KG1 (cell line): ENCODE data around the gene GAS6.
"Not testable (repeated sequence)": the region's sequence is repeated elsewhere in the genome, so short reads cannot be mapped to it uniquely, and the experiment has no call there.

Source experiments
- DNase-seq: peaks from one replicate; lab custom pipeline; 2025; lab: John Stamatoyannopoulos, UW

GAS6 gene

DNA sequence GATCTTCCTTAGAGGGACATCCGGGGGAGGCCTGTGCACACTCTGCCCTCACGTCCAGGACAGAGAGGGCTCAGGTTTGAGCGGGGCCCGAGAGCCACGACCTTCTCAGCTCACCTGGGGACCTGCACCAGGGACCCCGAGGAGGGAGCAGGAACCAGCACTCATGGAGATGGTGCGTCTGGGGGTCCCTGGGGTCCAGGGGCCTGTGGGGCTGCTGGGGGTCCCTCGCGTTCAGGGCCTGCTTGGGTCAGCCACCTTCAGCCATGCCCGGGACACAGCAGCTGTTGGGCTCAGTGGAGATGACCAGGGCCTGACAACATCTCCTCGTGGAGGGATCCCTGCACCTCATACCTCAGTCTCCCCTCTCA is 57.8 kb downstream of the GAS6 start:
- DNase-seq, result no peak

DNA sequence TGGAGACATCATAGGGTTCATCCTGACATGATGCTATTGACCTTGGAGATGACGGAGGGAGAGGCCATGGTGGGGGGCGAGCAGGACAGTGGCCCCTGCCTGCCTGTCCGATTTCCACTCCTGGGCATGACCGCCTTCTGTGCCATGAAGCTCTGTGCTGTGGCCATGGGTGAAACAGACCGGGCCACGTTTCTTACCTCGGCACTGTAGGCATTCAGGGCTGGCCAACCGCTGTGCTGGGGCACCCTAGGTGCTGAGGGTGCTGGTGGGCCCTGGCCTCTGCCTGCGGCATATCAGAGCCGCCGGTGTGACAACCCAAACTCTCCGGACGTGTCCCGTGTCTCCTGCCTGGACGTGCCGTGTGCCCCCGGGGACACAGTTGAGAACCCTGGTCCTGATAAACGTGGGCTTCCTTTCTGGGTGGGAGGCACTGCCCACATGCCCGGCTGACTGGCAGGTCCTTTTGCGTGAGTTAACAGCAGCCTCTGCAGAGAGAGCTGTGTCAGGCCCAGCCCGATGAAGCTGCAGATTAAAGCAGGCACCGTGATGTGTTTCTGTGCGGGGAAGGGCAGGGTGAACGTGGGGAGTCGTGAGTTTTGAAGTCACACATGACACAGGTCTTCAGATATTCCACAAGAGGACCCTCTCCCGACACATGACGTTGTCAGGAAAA is 58.3 kb downstream of the GAS6 start:
- DNase-seq, result no peak

DNA sequence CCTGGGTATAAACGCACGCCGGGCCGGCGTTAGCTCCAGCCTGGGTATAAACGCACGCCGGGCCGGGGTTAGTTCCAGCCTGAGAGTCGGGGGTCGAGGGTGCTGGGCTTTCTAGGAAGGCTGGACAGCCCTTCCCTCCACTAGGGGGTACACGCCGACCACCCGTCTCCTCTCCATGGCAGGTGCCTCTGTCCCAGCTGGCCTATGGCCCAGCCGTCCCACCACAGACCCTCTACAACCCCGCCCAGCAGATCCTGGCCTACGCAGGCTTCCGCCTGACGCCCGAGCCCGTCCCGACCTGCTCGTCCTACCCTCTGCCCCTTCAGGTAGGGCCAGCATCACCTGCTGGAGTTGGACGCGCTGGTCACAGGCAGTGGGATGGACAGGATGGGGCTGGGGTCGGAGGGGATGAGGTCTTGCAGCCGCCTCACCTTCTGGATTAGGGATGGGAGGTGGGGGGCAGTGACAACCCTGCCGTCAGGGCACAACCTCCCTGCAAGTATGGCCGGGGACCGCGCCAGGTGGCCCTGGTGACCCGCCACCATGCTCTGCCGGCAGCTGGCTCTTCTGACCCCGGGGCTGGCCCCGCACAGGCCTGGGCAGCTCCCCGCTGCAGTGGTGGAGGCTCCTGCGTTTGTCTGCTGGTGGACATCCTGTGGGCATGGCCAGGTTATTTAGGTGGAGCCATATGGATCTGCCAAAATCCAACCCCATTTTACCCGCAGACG is 59.0 kb downstream of the GAS6 start:
- DNase-seq, result no peak

DNA sequence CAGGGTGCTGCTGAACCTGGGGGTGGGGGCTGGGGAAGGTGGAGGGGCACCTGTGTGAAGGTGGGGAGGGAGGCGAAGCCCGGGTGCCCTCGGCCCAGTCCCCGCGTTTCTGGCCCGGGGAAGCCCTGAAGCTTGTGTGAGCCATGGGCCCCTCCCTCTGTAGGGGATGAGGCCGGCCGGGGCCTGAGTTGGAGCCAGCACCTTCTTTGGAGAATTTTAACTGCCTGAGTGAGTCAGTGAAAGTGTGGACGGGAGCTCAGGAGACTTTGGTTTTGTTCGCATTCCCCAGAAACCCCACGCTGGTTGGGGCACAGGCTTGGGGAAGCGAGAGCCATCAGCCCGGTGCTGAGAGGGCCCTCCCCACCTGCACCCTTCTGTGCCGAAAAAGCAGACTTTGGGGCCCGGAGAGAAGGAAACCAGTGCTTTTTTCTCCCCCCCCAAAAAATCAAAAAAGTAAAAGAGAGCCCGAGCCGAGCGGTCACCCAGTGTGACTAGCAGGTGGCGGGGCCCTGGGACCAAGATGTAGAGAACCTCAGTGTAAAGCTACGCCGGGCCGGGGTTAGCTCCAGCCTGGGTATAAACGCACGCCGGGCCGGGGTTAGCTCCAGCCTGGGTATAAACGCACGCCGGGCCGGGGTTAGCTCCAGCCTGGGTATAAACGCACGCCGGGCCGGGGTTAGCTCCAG is 59.7 kb downstream of the GAS6 start:
- DNase-seq, result no peak

DNA sequence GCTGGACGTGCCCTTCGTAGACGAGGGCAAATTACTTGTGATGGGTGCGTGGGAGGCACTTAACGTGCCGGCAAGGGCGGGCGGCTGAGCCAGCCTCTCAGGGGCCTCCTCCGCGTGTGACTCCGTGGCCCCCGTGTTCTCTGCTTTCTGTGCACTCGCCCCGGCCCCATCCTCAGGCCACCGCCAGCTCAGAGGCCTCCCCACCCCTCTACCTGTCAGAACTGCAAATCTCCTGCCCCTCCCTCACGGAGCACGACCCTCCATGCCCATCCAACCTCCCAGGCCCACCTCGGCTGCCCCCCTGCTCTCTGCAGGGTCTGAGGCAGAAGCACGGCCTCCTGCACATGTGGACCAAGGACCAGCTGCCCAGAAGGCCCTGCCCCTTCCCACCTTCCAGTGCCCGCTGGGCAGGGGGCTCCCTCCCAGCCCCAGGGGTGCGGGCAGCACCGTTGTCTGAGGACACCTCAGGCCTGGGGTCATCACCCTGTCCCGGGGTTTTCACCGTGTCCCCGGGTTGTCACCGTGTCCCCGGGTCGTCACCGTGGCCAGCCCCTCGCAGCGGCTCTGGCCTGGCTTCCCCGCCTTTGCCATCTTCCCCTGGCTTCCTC is 60.4 kb downstream of the GAS6 start:
- no peak for DNase-seq

DNA sequence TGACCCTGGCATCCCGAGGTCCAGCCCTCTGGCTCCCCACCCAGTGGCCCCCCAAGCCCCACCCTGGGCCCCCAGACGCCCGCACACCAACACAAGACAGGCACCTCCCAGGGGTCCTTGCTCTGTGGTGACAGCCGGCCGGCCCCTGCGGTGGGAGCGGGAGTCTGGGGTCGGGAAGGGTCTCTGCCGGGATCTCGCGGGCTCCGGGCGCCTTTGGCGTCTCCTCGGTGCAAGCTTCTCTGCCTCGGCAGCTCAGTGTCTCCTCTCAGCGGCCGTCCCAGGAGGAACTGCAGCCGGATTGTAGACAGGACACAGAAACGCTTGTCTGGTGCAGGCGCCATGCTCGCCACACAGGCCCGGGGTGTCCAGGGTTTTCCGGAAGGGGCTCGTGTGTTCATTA is 61.1 kb downstream of the GAS6 start:
- DNase-seq, result no peak

DNA sequence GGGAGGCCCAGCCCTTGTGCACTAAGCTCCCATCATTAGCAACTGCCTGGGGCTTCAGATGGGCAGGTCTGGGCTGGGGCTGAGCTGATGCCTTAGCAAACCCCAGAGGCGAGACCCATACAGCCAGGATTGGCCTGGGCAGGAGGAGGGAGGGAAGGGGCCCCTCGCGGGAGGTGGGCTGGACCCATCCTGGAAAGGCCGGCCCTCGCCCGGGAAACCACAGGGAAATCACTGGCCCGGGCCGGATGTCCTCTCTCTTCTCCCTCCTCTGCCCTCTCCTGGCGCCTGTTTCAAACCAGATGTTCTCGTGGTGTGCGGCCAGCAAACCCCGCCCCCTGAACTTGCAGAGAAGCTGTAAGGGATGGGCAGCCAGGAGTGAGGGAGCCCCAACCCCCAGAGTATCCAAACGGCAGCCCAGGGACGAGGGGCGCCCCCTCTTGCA is 61.8 kb downstream of the GAS6 start:
- DNase-seq, result no peak

DNA sequence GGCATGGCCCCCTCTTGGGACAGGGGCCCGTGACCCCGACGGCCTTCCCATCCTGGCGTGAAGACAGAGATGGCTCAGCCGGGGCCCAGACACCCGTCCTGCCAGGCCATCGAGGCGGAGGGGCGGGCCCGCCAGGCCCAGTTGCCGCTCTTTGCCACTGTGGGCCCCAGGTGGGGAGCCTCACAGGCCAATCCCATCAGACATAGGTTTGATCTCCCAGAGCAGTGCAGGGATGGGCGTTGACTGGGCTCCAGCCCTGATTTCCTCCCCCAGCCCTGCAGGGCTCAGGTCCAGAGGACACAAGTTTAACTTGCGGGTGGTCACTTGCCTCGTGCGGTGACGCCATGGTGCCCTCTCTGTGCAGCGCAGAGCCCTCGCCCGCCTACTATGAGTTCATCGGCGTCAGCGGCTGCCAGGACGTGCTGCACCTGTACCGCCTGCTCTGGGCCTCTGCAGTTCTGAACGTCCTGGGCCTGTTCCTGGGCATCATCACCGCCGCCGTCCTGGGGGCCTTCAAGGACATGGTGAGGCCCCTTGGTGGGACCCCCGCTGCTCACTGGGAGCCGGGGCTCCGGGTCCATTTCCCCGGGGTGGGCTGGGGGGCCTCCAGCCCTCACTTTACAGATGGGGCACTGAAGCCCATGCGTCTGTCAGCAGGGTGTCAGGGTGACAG is 62.5 kb downstream of the GAS6 start:
- DNase-seq, result no peak

DNA sequence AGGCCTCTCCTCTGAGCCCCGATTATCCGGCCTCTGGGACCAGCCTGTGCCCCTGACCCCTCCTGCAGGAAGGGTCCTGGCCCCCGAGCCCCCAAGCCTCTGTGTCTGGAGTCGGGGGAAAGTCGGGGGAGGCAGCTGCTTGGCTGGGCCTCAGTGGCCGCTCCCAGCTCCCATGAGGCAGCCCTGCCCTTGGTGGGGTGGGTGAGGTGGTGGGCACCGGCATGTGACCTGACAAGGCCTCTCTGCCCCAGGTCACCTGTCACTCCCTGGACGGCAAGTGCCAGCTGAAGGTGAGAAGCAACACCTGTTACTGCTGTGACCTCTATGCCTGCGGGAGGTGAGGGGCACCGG is 63.3 kb downstream of the GAS6 start:
- DNase-seq, result no peak

DNA sequence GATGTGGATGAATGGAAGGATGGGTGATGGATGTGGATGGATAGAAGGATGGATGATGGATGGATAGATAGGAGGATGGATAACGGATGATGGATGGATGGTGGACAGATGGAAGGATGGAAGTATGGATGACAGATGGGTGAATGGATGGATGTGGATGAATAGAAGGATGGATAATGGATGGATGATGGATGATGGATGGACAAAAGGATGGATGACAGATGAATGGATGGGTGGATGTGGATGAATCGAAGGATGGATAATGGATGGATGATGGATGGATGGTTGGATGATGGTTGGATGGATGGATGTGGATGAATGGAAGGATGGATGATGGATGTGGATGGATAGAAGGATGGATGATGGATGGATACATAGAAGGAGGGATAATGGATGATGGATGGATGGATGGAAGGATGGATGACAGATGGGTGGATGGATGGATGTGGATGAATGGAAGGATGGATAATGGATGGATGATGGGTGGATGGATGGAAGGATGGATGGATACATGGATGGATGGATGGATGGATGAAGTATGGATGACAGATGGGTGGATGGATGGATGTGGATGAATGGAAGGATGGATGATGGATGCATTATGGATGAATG is 65.6 kb downstream of the GAS6 start:
- DNase-seq, result no peak

DNA sequence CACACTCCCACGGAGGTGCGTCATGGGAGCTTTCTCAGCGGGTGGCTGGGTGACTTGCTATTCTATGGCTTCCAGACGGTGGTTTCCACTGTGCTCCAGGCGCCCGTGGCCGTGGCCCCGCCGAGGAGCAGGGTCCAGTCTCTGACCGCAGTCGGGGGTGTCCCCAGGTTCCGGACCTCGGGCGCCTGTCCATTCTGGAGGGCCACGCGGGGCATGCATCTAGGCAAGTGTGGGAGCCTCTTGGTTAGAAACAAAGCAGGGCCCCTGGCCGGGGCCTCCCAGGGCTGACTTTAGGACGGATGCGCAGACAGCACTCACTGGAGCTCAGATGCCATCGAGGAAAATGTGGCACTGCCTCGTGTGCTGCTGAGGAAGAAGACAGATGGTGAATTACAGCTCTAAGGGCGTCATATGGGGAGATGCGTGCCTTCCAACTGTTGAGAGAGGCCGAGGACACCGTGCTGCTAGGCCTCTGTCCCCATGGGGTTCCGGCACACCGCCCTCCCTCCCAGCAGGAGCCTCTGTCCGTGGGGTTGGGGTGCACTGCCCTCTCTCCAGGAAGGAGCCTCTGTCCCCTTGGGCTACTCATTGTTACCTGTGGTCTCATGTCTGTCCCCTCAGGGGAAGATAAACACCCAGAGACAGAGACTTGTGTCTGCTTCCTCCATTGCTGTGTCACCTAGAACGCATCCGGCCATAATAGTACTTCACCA is 66.8 kb downstream of the GAS6 start:
- DNase-seq, result no peak

DNA sequence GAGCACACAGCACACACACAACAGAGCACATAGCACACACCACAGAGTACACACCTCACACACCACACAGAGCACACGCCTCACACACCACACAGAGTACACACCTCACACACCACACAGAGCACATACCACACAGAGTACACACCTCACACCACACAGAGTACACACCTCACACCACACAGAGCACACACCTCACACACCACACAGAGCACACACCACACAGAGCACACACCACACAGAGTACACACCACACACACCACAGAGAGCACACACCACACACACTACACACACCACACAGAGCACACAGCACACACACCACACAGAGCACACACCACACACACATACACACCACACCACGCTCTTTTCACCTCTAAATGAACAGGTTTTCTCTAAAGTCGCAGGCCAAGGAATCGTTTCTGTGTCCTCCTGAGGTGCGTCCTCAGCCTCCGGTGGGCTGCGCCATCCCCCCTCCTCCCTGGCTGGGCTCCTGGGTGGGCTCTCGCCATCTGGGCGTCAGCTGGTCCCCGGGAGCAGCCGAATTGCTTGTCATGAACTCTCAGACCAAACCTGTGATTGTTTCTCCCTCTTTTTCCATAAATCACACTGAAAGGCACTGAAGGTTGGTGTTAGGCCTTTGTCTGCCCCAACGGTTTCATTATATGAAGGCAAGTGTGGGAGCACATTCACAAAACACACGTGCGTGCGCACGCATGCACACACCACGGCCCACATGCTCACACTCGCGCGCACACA is 67.5 kb downstream of the GAS6 start:
- no peak for DNase-seq

DNA sequence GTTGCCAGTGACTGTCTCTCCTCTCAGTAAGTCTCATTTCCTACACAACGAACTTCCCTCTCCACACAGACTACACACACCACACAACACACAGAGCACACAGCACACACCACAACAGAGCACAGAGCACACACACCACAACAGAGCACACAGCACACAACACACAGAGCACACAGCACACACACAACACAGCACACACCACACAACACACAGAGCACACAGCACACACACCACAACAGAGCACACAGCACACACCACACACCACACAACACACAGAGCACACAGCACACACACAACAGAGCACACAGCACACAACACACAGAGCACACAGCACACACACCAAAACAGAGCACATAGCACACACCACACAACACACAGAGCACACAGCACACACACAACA is 68.5 kb downstream of the GAS6 start:
- DNase-seq, result not testable (repeated sequence)

DNA sequence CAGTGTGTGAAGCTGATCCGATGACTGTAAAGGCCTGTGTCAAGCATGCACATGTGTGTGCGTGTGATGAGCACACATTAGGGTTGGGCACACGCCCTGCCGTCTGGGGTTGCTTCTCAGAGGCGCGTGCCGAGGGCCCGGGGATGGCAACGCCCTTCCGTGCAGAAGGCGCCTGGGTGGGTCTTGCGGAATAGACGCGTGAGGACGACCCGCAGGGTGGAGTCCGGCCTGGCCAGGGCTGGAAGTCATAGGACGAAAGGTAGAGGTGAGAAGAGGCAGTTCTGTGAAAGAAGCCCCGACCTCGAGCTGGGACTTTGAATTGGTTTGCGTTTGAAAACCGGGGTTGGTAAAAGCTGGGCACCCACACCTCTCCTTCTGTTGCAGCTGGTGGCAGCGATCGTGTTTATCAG is 69.1 kb downstream of the GAS6 start:
- DNase-seq, result no peak

DNA sequence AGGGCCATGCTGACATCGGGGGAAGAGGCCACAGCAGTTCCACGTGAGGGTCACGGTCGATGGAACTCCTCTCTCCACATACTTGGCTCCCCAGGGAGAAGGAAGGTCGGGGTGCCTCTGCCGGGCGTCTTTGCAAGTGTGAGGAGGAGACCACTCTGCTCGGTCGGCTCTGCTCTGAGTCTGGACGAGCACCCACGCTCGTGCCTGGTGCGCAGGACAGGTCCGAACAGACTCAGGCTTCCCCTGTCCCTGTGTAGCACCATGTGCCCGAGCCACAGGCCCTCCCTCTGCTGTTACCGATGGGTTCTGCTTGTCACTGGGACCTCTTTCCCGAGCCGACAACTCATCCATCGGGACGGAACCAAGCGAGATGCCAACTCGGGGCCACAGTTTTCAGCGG is 69.8 kb downstream of the GAS6 start:
- DNase-seq, result no peak

DNA sequence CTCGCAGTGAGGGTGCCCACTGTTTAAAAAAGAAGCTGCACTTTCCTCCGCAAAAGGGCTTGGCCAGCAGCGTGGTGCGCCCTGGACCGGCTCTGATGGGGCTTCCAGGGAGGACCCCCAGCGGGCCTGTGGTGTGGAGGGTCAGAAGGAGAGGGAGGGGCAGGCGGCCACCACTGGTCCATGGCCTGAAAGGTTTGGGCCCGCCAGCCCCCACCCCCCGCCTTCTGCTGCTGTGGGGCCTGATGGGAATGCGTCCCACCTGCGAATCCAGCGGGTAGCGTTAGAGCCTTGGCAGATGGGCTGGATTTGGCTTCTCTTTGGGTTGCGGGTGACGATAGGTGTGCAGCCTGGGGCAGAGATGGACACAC is 70.2 kb downstream of the GAS6 start:
- no peak for DNase-seq

DNA sequence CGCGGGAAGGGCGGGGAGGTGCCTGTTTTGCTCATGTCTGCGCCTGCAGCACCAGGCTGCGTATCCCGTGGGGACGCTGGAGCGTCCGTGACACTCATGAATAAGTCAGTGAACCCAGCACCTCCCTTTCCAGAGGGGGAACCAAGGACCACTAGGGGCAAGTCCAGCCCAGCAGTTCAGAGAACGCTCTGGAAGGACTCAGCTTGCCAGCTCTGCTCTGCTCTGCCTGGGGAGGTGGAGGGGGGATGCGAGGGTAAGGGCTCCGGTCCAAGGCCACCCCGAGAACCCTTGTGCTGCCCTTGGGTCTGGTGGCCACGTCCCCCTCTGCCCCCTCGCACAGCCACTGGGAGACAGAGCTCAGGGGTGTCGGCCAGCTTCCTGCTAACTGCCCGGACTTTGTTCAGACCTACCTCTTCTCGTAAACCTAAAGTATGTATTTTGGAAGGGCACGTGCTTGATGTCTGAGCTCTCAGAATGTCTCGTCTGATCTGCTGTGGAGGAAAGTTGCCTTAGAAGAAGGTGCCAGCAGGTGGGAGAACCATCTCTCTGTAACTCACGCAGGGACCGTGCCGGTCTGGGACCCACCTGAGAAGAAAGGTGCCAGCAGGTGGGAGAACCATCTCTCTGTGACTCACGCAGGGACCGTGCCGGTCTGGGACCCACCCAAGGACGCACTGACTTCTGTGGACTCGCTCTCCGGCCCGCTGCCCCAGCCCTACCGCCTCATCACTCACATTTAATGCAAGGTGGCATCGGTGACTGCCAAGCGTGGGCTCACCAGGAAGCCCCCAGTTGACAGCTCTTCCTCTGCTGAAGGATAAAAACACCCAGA is 70.8 kb downstream of the GAS6 start:
- no peak for DNase-seq

DNA sequence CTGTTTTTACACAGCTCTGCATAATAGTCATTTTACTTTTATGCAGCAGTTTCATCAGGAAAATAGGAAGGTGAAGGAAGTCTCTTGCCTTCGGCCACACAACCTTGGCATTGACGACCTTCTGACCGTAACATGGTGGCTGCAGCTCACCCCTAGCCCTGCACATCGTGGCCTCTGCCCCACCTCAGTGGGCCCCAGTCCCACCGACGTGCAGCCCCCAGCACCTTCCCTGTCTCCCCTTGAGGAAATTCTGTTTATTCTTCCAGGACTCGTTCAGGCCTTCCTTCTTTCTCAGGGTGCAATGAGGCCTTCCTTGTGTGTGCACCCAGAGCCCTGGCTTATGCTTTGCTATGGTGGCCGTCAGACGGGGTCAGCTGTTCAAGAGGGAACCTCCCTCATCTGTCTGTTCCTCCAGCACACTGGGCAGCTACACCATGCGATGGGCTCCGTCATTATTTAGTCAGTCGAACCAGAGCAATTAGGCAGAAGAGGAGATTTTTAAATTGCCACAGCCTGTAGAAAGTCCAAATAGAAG is 71.6 kb downstream of the GAS6 start:
- DNase-seq, result no peak

DNA sequence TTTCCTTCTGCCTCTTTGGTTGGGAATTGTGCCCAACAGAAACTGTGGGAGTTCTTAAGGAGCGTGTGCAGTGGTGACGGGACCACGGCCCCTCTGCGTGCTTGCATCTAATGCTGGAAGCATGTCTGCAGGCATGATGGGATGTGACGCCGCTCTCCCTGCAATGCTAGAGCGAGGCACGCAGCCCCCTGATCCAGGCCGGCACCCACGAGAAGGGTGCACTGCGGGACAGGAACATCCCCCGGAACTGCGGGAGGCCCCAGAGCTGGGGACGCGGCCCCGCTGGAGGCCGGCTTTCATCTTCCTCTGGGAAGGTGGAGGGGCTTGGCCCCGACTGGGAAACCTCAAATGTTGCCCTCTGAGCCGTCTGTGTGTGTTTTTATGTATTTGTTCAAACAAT is 72.1 kb downstream of the GAS6 start:
- DNase-seq, result no peak

DNA sequence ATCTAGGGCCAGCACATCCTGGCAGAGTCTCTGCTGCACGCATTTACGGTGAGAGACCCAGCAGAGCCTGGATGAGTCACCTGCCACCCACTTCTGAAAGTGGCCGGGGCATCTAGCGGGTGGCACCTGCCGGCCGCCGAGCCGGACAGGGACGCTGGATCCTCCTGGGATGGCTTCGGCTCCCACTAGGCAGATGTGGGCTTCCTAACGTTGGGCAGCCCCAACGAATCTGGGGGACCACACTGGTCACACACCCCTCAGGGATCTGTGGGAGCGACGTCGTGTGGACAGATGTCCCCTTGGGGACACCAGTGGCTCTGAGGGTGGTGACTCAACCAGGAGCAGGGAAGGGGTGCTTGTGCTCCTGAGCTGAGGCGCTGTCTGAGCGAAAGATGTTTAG is 72.7 kb downstream of the GAS6 start:
- no peak for DNase-seq
